Measurements from ENCODE around the gene CFI. TPM values are rescaled to one million over a fixed set of nuclear protein-coding genes. Genes with fewer than 3 reads are reported as not detected.

The CFI gene
- total and polyA plus RNA-seq, 2 of the 4 experiments (the other 2 are of a cell fraction), result 0.12 to 0.18 TPM

DNA sequence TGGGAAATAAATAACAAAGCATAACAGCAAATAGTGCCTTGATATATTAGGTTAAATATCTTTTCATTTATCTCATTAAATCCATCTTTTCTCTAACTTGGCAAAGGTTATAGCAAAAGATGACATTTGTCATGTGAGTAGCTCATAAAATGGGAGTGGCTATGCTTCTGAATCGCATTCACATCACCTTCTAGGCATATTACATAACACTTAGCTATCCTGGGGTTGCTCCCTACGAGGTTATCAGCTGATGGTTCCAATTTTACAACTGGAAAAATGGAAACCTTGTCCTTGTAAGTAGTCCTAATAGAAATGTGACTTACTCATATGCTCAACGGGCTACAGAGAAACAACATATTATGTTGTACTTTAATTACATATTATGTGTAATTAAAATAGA, 88.3 kb downstream of the CFI start:
- BruUV-seq (replicated peaks), result no TSS peak
- in situ Hi-C loops (cut with MboI; ENCODE audit: low sequenced_read_pairs), result no loop called here
- Histone ChIP-seq H3K9ac (ENCODE audit: low read depth, low read length) (no peak overlapping the region), H2BK15ac (ENCODE audit: low read depth, low read length) (no peak overlapping the region), H3K4me1 (ENCODE audit: control insufficient read depth, insufficient read depth, low read length) (no peaks in the 10 kb centered on the region), H3K56ac (ENCODE audit: extremely low read depth, insufficient read depth, low read length) (no peak overlapping the region), H3K4ac (ENCODE audit: low read depth, low read length) (no peak overlapping the region), H3K36me3 (ENCODE audit: control insufficient read depth, insufficient read depth, low read length) (0 out of 2 replicates have a peak, but pooled peaks cover 2% of the 10 kb centered on the region), H3K27me3 (ENCODE audit: control insufficient read depth, insufficient read depth, low read length) (no peaks in the 10 kb centered on the region), H3K79me1 (ENCODE audit: low read depth in 1 of 2, low read length in 2 of 2) (no peaks in the 10 kb centered on the region; a peak in 1 of 4 replicates), H4K20me1 (ENCODE audit: insufficient read depth, low read length) (no peaks in the 10 kb centered on the region), H2BK5ac (ENCODE audit: low read depth, low read length, poor library complexity, severe bottlenecking) (no peak overlapping the region), H2AK9ac (replicated peaks; ENCODE audit: low read depth, low read length, poor library complexity) (no peak overlapping the region), H2BK120ac (ENCODE audit: low read depth, low read length) (no peak overlapping the region), H3K9me3 (ENCODE audit: control insufficient read depth, insufficient read depth, low read length) (no peaks in the 10 kb centered on the region), H3K14ac (replicated peaks; ENCODE audit: low read depth, low read length) (no peak overlapping the region), H3K9me1 (ENCODE audit: insufficient read depth, low read length) (no peaks in the 10 kb centered on the region), H3K4me3 (ENCODE audit: insufficient read depth, low read depth, low read length) (no peak overlapping the region), H2BK20ac (ENCODE audit: low read depth, low read length) (no peak overlapping the region), H4K8ac (ENCODE audit: low read depth in 2 of 2, low read length in 2 of 2) (no peak overlapping the region), H3K4me2 (ENCODE audit: low read depth, low read length) (no peak overlapping the region), H3K27ac (ENCODE audit: insufficient read depth, low read length) (no peak overlapping the region), H4K5ac (ENCODE audit: low read depth, low read length) (no peak overlapping the region), H4K91ac (ENCODE audit: insufficient read depth, low read depth, low read length) (no peak overlapping the region), H2AK5ac (ENCODE audit: low read depth, low read length) (no peak overlapping the region), H3K18ac (ENCODE audit: low read depth, low read length) (no peak overlapping the region), H2AFZ (replicated peaks; ENCODE audit: low read length, poor library complexity) (no peak overlapping the region), H3K23ac (ENCODE audit: low read depth, low read length) (no peak overlapping the region)
- no peak for TF ChIP-seq RAD21 (IDR thresholded peaks at IDR 0.05; ENCODE audit: low read length)
- no peak for TF ChIP-seq MXI1 (IDR thresholded peaks at IDR 0.05; ENCODE audit: borderline replicate concordance, low read depth, low read length)
- no peak for TF ChIP-seq POLR2A (IDR thresholded peaks at IDR 0.05; ENCODE audit: low read depth, low read length)
- no peak for TF ChIP-seq FOS (IDR thresholded peaks at IDR 0.05; ENCODE audit: low read depth, low read length)
- TF ChIP-seq MAZ (IDR thresholded peaks at IDR 0.05; ENCODE audit: borderline replicate concordance, low read depth, low read length), result no peak
- TF ChIP-seq, protein P1, sequence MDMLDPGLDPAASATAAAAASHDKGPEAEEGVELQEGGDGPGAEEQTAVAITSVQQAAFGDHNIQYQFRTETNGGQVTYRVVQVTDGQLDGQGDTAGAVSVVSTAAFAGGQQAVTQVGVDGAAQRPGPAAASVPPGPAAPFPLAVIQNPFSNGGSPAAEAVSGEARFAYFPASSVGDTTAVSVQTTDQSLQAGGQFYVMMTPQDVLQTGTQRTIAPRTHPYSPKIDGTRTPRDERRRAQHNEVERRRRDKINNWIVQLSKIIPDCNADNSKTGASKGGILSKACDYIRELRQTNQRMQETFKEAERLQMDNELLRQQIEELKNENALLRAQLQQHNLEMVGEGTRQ (IDR thresholded peaks at IDR 0.05; ENCODE audit: low read depth, low read length), result no peak
- TF ChIP-seq, protein P2, sequence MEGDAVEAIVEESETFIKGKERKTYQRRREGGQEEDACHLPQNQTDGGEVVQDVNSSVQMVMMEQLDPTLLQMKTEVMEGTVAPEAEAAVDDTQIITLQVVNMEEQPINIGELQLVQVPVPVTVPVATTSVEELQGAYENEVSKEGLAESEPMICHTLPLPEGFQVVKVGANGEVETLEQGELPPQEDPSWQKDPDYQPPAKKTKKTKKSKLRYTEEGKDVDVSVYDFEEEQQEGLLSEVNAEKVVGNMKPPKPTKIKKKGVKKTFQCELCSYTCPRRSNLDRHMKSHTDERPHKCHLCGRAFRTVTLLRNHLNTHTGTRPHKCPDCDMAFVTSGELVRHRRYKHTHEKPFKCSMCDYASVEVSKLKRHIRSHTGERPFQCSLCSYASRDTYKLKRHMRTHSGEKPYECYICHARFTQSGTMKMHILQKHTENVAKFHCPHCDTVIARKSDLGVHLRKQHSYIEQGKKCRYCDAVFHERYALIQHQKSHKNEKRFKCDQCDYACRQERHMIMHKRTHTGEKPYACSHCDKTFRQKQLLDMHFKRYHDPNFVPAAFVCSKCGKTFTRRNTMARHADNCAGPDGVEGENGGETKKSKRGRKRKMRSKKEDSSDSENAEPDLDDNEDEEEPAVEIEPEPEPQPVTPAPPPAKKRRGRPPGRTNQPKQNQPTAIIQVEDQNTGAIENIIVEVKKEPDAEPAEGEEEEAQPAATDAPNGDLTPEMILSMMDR (conservative IDR thresholded peaks at IDR 0.05; ENCODE audit: low read depth, low read length), result no peak
- TF ChIP-seq SMC3 (IDR thresholded peaks at IDR 0.05; ENCODE audit: low read depth, low read length), result no peak
- no peak for TF ChIP-seq CEBPB (IDR thresholded peaks at IDR 0.05; ENCODE audit: low read depth, low read length)
- TF ChIP-seq CHD1 (IDR thresholded peaks at IDR 0.05; ENCODE audit: low read depth, low read length), result no peak
- TF ChIP-seq RCOR1 (IDR thresholded peaks at IDR 0.05; ENCODE audit: insufficient replicate concordance, low read length), result no peak
- TF ChIP-seq, protein P3, sequence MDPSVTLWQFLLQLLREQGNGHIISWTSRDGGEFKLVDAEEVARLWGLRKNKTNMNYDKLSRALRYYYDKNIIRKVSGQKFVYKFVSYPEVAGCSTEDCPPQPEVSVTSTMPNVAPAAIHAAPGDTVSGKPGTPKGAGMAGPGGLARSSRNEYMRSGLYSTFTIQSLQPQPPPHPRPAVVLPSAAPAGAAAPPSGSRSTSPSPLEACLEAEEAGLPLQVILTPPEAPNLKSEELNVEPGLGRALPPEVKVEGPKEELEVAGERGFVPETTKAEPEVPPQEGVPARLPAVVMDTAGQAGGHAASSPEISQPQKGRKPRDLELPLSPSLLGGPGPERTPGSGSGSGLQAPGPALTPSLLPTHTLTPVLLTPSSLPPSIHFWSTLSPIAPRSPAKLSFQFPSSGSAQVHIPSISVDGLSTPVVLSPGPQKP (IDR thresholded peaks at IDR 0.05; ENCODE audit: borderline replicate concordance, low read depth, low read length), result no peak
- TF ChIP-seq RFX5 (IDR thresholded peaks at IDR 0.05; ENCODE audit: low read depth, low read length), result no peak
- TF ChIP-seq NFE2L2 (IDR thresholded peaks at IDR 0.05; ENCODE audit: low read depth, low read length), result no peak
- TF ChIP-seq BHLHE40 (IDR thresholded peaks at IDR 0.05; ENCODE audit: low read depth, low read length), result no peak
- dilution Hi-C loops (cut with HindIII; ENCODE audit: low sequenced_read_pairs, unreplicated experiment), result no loop called here
- ATAC-seq (ENCODE audit: low read depth) (no peak), DNase-seq (no peak)
- no CpG with 5 or more reads among the region's 3 CpGs for WGBS, 2 experiments (ENCODE audit: extremely low coverage in 2 of 2, insufficient read length in 1 of 2)
- CTCF ChIA-PET, result no interaction called here
- intact Hi-C loops (cut with micrococcal nuclease), result no loop called here
- POLR2A ChIA-PET (ENCODE audit: unreplicated experiment), result no interaction called here
